Heart right ventricle (tissue), 16 donors: ENCODE measurements around the gene HCFC1. TPM values are rescaled to one million over a fixed set of nuclear protein-coding genes. Genes with fewer than 3 reads are reported as not detected.

Experiments
- ATAC-seq, 8 donors: fragments of 200-7000 bp; cut with Tn5 transposase; one replicate each; pipeline ENCODE4 v1.9.1; 2020; ENCODE audit warnings: mild to moderate bottlenecking in 8 of 8, moderate library complexity in 8 of 8, moderate number of reproducible peaks in 1 of 8
- DNase-seq, 2 donors: peaks; one replicate each; pipeline ENCODE4 v3.0.0-alpha.2; 2020
- H3K27ac ChIP-seq, 10 donors: fragments of 200-600 bp; sonication (generic) in 2 of 10; one replicate each; pipeline versions ENCODE4 v1.5.0 to v1.8.0; 2020 to 2022; ENCODE audit warnings: mild to moderate bottlenecking in 3 of 10
- H3K27me3 ChIP-seq, 7 donors: fragments of 200-600 bp; one replicate each; pipeline ENCODE4 v1.8.0; 2021 to 2022; ENCODE audit warnings: mild to moderate bottlenecking in 2 of 7
- H3K36me3 ChIP-seq, 9 donors: fragments of 200-600 bp; sonication (generic) in 1 of 9; one replicate each; pipeline versions ENCODE4 v1.5.0 to v1.8.0; 2020 to 2022; ENCODE audit warnings: mild to moderate bottlenecking in 2 of 9
- H3K4me1 ChIP-seq, 9 donors: fragments of 200-600 bp; sonication (generic) in 1 of 9; one replicate each; pipeline versions ENCODE4 v1.5.0 to v1.8.0; 2020 to 2022; ENCODE audit warnings: mild to moderate bottlenecking in 4 of 9
- H3K4me3 ChIP-seq, 10 donors: fragments of 200-600 bp; sonication (generic) in 2 of 10; one replicate each; pipeline versions ENCODE4 v1.5.0 to v1.8.0; 2020 to 2022; ENCODE audit warnings: mild to moderate bottlenecking in 7 of 10, moderate library complexity in 2 of 10
- H3K9me3 ChIP-seq, 11 donors: fragments of 200-600 bp in 10 of 11; sonication (generic) in 2 of 11; one replicate each; pipeline versions ENCODE4 v1.5.0 to v1.8.0; 2013 to 2022; ENCODE audit warnings: mild to moderate bottlenecking in 2 of 11, control low read depth in 1 of 11, moderate library complexity in 1 of 11
- CTCF ChIP-seq, 9 donors: fragments of 200-600 bp; sonication (generic) in 2 of 9; IDR thresholded peaks; one replicate each; pipeline versions ENCODE4 v1.5.0 to v1.8.0; 2021 to 2022; ENCODE audit warnings: antibody characterized with exemption in 9 of 9, mild to moderate bottlenecking in 5 of 9, moderate library complexity in 1 of 9
- WGBS, 2 donors: extraction: QIAGEN DNeasy Blood & Tissue Kit; methylation state at CpG; one replicate each; pipeline ENCODE4 v1.1.7; 2013; ENCODE audit warnings: inconsistent platforms in 1 of 2; 5-methylcytosine and 5-hydroxymethylcytosine counted together
- intact Hi-C, 10 donors: fragments of 100-400 bp; cut with DNase I; formaldehyde crosslinking; loops; one replicate each; pipeline versions ENCODE4 v1.11.1 to v1.14.2; 2022
- polyA plus RNA-seq, 2 donors: library from polyadenylated mRNA; stranded (reverse); fragments of 200-250 nt; gene quantifications; one replicate each; pipeline ENCODE4 v1.2.3, GENCODE V29; 2013
- total RNA-seq, 10 donors: library from RNA; stranded (reverse); fragmentation: NEBNext Ultra II Directional in 3 of 10; extraction: Animal tissue kit (Norgen Biotek cat#: 25700) in 3 of 10; gene quantifications; one replicate each; pipeline versions ENCODE4 v1.2.1 to v1.2.4, GENCODE V29; 2021 to 2023
- donor health status: Arrhythmogenic right ventricular cardiomyopathy.
- donor health status: ischemic (EF 13 %, LVEDD 7.1; RV severe dilation, severe dysfunction).
- donor health status: healthy with polysubstance abuse.
- donor health status: DM: no; HTN: yes; CAD: no.
- donor health status: DM: no; HTN: no; CAD: no.
- donor health status: ischemic (EF 25% LVEDD 6.9; RV normal size, moderate dysfunction).
- donor health status: ischemic (EF 25% LVEDD 5.7; RV mildly dilated, moderate dysfunction).
- donor health status: healthy.
- donor health status: DM: yes; HTN: yes; CAD: no.
- donor health status: Ischemic cardiomyopathy.
- donor health status: ischemic (EF 35%, LVEDD 5.7; RV mildly dilated, moderate dysfunction).
- donor health status: nonischemic (EF 11% LVEDD 7.7; RV severe dilation, severe dysfunction).
- donor health status: DM: yes; HTN: yes; CAD: no.
- donor health status: PGD.
- donor health status: ischemic (EF 29% LVEDD 5.4; RV normal size, mild dysfunction).
- donor health status: nonischemic (EF 23%, LVEDD 6.1; RV moderate dilation, normal function).

HCFC1 gene
- total and polyA plus RNA-seq, 12 donors = 12.3 to 41.6 (median 31.2) TPM

GRCh38 chrX:153907456-153907855 lies 64.2 kb downstream of the HCFC1 start:
- DNase-seq = no peak
- H3K36me3 ChIP-seq = peaks cover 0 to 42% (median 0%) of the 10 kb centered on the region in 9 donors
- no peak for ATAC-seq
- whole genome bisulfite sequencing, 2 donors = 85 to 86% methylated on average over 11 to 12 of the region's 12 CpGs
- H3K4me3 ChIP-seq = no peak overlapping the region
- H3K27me3 ChIP-seq = peaks cover 0 to 51% (median 0%) of the 10 kb centered on the region in 7 donors
- H3K4me1 ChIP-seq = peaks cover 0 to 15% (median 10%) of the 10 kb centered on the region in 9 donors
- TF ChIP-seq CTCF (IDR thresholded peaks at IDR 0.05) = no peak
- no peaks in the 10 kb centered on the region for H3K9me3 ChIP-seq
- no peak overlapping the region for H3K27ac ChIP-seq
- intact Hi-C loops = no loop called here

- TF ChIP-seq CTCF (IDR thresholded peaks at IDR 0.05) = no peak
- ATAC-seq (no peak), DNase-seq (no peak)
- 78 to 87% methylated on average over 23 to 27 of the region's 27 CpGs for whole genome bisulfite sequencing, 2 donors
- Histone ChIP-seq H3K4me3 (peak overlapping the region in 2 of 10 donors; percentile 23 to 51), H3K9me3 (no peaks in the 10 kb centered on the region), H3K27ac (peak overlapping the region in 1 of 10 donors; percentile 26), H3K4me1 (peaks cover 0 to 23% (median 12%) of the 10 kb centered on the region in 9 donors), H3K27me3 (peaks cover 0 to 41% (median 0%) of the 10 kb centered on the region in 7 donors), H3K36me3 (peaks cover 0 to 35% (median 0%) of the 10 kb centered on the region in 9 donors)
- intact Hi-C loops = no loop called here
Observed at GRCh38 chrX:153906126-153906917, 65.3 kb downstream of the HCFC1 start.

- H3K9me3 ChIP-seq = no peaks in the 10 kb centered on the region
- H3K27ac ChIP-seq = peak overlapping the region in 6 of 10 donors; percentile 55 to 79 (median 72)
- WGBS, 2 donors = 71 to 90% methylated on average over 27 to 32 of the region's 32 CpGs
- no peak for ATAC-seq
- peaks cover 0 to 31% (median 12%) of the 10 kb centered on the region in 9 donors for H3K4me1 ChIP-seq
- DNase-seq = no peak
- H3K36me3 ChIP-seq = peaks cover 0 to 29% (median 0%) of the 10 kb centered on the region in 9 donors
- intact Hi-C loops = no loop called here
- H3K27me3 ChIP-seq = peaks cover 0 to 45% (median 0%) of the 10 kb centered on the region in 7 donors
- peak overlapping the region in 9 of 10 donors; percentile 23 to 55 (median 43) for H3K4me3 ChIP-seq
- TF ChIP-seq CTCF (IDR thresholded peaks at IDR 0.05) = no peak
Observed at GRCh38 chrX:153905481-153906095, 66.0 kb downstream of the HCFC1 start.
